Activated CD8-positive, alpha-beta memory T cell treated with anti-CD3 and anti-CD28 coated beads for 36 hours (primary cell): Measurements from ENCODE around the gene SBK3. TPM values are rescaled to one million over a fixed set of nuclear protein-coding genes. Genes with fewer than 3 reads are reported as not detected.
"Not testable (repeated sequence)": the region's sequence is repeated elsewhere in the genome, so short reads cannot be mapped to it uniquely, and the experiment has no call there.

Experiments
- CTCF ChIA-PET: fragments of 350-600 bp; sonication (Branson Sonifier 250); formaldehyde crosslinking; loops from one replicate; lab custom pipeline; 2021; ENCODE audit warnings: antibody characterized with exemption; lab: Charles Lee
- POLR2A ChIA-PET: fragments of 350-600 bp; sonication (Branson Sonifier 250); formaldehyde crosslinking; loops from one replicate; lab custom pipeline; 2021; ENCODE audit warnings: antibody characterized with exemption; lab: Charles Lee
- total RNA-seq, 2 experiments: library from RNA; stranded (reverse); gene quantifications; one replicate each; pipeline ENCODE4 v1.2.3, GENCODE V29; 2021

The SBK3 gene
- total RNA-seq, 2 experiments from 2014 or later, result not detected

GRCh38 chr19:55578761-55579747 lies 33.7 kb upstream of the SBK3 start:
- POLR2A ChIA-PET, result interaction anchor here (0.5 kb wide), 1 partner anchor 25 kb away, joined by 4 read pairs; no protein-coding TSS in a partner anchor
- CTCF ChIA-PET, result no interaction called here

- CTCF ChIA-PET, result no interaction called here
These were observed 32.9 kb upstream of the SBK3 start for GRCh38 chr19:55578031-55578760.

DNA sequence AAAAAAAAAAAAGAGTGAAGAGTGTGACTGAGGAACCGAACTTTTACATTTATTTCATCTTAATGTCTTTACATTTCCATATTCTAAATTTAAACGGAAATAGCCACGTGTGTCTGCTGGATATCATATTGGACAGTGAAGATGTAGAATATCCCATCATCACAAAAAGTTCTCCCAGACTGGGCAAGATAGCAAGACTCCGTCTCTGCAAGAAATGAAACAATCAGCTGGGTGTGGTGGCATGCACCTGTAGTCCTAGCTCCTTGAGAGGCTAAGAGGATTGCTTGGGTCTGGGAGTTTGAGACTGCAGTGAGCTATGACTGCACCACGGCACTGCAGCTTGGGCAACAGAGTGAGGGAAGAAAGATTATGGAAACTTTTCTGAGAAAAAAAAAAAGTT lies 31.4 kb upstream of the SBK3 start:
- POLR2A ChIA-PET, result no interaction called here
- CTCF ChIA-PET, result no interaction called here

More at GRCh38 chr19:55578031-55578760, 32.9 kb upstream of the SBK3 start:
- POLR2A ChIA-PET, result no interaction called here

DNA sequence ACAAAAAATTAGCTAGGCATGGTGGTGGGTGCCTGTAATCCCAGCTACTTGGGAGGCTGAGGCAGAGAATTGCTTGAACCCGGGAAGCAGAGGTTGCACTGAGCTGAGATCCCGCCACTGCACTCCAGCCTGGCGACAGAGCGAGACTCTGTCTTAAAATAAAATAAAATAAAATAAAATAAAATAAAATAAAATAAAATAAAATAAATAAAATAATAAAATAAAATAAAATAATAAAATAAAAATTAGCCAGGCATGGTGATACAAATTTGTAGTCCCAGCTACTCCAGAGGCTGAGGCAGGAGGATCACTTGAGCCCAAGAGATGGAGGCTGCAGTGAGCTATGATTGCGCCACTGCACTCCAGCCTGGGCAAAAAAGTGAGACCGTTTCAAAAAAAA lies 28.6 kb upstream of the SBK3 start:
- POLR2A ChIA-PET, result not testable (repeated sequence)
- CTCF ChIA-PET, result interaction anchor here (0.6 kb wide), 1 partner anchor 58 kb away, joined by 3 read pairs; no protein-coding TSS in a partner anchor

DNA sequence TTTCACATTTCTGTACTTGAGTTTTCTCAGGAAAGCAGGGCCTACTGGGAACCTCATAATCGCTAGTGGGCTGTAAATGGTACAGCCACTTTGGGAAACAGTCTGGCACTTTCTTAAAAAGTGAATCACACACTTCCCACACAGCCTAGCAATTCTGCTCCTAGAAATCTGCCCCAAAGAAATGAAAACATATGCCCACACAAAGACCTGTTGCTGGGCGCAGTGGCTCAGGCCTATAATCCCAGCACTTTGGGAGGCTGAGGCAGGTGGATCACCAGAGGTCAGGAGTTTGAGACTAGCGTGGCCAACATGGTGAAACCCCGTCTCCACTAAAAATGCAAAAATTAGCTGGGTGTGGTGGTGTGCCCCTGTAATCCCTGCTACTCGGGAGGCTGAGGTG lies 24.1 kb upstream of the SBK3 start:
- CTCF ChIA-PET, POLR2A ChIA-PET: not testable (repeated sequence)

DNA sequence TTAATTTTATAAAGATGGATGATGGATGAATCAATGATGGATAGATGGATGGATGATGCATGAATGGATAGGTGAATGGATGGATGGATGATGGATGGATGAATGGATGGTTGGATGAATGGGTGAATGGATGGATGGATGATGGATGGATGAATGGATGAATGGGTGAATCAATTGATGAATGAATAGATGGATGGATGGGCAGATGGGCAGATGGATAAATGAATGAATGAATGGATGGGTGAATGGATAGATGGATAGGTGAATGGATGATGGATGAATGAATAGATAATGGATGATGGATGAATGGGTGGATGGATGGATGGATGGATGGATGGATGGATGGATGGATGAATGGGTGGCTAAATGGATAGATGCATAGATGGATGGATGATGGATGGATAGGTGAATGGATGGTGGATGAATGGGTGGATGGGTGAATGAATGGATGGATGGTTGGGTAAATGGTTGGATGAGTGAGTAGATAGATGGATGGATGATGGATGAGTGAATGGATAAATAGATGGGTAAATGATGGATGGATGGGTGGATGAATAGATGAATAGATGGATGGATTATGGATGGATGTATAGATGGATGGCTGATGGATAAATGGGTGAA lies 22.5 kb upstream of the SBK3 start:
- ChIA-PET POLR2A (no interaction called here), CTCF (no interaction called here)

- ChIA-PET POLR2A (no interaction called here), CTCF (no interaction called here)
These were observed 21.5 kb upstream of the SBK3 start for GRCh38 chr19:55566823-55567222.

DNA sequence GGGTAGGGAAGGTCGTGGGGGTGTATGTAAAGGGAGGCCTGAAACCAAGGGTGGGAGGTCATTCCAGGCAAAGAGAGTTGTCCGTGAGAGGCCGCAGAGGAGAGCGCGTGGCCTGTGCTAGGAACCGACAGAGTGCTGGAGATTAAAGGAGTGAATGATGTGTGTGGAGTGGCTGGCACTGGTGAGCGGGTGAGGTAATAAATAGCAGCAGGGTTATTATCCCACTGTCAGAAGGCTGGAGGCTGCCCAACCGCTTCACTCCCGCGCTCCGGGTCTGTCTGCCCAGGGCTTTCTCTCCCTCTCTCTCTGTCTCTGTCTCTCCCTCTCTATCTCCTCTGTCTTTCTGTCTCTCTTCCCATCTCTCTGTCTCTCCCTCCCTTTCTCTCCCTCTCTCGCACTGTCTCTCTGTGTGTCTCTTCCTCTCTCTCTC lies 17.9 kb upstream of the SBK3 start:
- POLR2A ChIA-PET, result no interaction called here
- CTCF ChIA-PET, result no interaction called here

- POLR2A ChIA-PET, result no interaction called here
These were observed 14.3 kb upstream of the SBK3 start for GRCh38 chr19:55559684-55560083.

DNA sequence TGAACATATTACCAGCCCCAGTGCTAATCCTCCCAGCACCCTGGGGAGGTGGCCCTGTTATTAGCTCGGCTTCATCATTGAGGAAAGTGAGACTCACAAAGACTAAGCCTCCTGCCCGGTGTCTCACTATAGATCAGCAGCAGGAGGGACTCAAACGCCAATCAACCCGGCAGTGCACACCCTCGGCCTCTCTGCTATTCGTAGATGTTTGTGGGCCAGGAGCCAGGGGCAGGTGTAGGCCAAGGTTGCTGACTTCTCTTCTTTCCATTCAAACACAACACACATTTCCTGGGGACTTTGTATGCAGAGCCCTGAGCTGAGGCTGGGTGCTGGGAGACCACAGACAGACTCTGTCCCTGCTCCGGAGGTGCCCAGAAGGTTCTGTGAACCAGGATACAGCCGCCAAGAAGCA lies 9.4 kb upstream of the SBK3 start:
- CTCF ChIA-PET, result no interaction called here
- POLR2A ChIA-PET, result no interaction called here

More at GRCh38 chr19:55559684-55560083, 14.3 kb upstream of the SBK3 start:
- CTCF ChIA-PET, result interaction anchor here (0.6 kb wide), 1 partner anchor 393 kb away, joined by 3 read pairs; no protein-coding TSS in a partner anchor

DNA sequence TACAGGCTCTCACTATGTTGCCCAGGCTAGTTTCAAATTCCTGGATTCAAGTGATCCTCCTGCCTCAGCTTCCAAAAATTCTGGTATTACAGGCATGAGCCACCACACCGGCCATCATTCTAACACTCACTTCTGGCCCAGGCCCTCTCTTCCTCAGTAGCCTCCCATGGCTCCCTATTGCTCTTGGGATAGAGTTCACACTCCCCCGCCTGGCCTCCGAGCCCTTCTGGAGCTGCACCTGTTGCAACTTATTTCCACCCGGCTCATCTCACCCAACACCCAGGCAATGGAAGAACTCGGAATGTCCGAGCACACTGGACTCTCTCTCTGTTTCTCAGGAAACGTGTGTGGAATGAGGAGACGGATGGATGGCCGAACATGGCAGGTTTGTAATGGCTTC lies 9.0 kb upstream of the SBK3 start:
- POLR2A ChIA-PET, result interaction anchor here (0.5 kb wide), 1 partner anchor 22 kb away, joined by 5 read pairs; no protein-coding TSS in a partner anchor
- CTCF ChIA-PET, result no interaction called here

DNA sequence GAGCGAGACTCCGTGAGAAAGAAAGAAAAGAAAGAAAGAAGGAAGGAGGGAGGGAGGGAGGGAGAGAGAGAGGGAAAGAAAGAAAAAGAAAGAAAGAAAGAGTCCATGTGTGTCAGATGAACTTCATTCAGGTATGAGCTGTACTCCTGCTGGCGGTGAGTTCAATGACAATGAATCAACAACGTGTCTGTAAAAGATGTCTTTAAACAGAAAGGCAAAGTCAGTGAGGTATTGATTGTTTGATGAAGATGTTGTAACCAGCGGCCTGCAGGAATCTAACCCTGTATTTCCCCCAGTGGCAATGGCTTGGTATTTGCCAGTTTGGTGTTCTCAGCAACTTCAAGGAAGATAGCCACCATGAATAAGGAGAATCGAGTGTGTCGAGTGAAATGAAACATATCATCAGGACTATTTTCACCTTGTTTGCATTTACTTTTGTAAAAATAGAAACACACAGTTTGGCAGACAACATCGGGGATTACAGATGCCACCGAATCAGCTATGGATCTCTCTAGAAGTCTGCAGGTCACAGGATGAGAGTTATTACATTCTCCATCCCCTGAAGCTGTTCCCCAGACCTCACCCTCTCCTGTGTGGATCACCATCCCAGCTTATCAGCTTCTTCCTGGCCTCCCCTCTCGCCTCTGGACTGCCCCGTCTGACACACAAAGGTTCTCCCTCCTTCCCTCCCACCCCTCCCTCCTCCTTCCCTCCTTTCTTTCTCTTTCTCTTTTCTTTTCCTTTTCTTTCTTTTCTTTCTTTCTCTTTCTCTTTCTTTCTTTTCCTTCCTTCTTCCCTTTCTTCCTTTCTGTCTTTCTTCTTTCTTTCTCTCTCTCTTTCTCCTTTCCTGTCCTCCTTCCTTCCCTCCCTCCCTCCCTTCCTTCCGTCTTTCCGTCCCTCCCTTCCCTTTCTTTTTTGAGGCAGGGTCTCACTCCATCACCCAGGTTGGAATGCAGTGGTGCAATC lies 8.2 kb upstream of the SBK3 start:
- ChIA-PET POLR2A (interaction anchor here (0.5 kb wide), 1 partner anchor 21 kb away, joined by 5 read pairs; no protein-coding TSS in a partner anchor), CTCF (no interaction called here)

GRCh38 chr19:55552620-55553019 lies 7.3 kb upstream of the SBK3 start:
- ChIA-PET CTCF (no interaction called here), POLR2A (no interaction called here)

DNA sequence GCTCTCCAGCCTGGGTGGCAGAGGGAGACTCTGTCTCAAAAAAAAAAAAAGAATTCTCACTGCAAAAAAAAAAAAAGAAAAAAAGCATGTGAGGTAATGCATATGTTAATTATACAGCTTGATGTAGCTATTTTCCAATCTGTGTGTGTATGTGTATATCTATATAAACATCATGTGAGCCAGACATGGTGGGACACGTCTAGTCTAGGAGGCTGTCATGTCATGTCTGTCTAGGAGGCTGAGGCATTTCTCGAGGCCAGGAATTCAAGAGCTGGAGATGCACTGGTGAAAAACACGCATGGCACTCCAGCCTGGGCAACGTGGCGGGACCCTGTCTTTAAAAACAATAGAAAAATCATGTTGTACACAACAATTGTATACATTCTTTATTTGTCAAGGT lies 6.9 kb upstream of the SBK3 start:
- CTCF ChIA-PET, result no interaction called here
- POLR2A ChIA-PET, result no interaction called here

- POLR2A ChIA-PET, result no interaction called here
- CTCF ChIA-PET, result interaction anchor here (0.6 kb wide), 1 partner anchor 58 kb away, joined by 4 read pairs; no protein-coding TSS in a partner anchor
These were observed 4.9 kb upstream of the SBK3 start for GRCh38 chr19:55550321-55550650.

DNA sequence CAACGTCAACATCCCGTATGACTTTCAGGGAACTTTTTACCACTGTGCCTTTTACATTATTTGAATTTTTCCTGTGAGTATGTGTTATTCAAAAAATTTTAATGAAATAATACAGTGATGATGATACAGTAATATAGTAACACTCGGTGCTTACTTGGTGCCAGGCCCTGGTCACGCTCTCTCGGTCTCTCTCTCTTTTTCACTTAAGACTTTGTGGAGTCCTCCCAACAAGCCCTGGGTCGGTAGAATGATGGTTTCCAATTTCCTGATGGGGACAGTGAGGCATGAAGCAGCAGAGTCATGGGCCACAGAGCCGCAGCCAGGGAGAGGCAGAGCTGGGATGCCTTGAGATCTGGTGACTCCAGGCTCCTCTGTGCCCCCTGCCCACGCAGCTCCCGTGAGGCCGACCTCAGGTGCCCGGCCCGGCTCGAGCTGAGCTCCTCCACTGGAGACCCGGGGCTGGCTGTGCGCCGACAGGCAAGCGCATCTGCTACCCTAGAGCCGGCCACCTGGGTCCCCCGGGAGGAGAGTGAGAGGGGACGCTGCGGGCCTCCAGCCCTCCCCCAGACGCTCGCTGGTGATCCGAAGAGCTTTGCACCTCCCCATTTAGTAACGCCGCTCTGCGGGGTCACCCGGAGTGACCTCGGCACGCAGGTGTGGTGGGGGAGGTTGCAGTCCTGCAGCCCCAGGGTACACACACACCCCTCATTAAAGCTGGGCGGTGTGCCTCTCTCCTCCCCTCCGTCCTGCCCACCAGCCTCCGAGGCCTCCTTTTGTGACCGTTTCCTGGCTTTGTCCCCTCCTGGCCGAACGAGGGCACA lies 4.4 kb upstream of the SBK3 start:
- CTCF ChIA-PET, result interaction anchor here (0.6 kb wide), 1 partner anchor 59 kb away, joined by 4 read pairs; no protein-coding TSS in a partner anchor
- POLR2A ChIA-PET, result no interaction called here

DNA sequence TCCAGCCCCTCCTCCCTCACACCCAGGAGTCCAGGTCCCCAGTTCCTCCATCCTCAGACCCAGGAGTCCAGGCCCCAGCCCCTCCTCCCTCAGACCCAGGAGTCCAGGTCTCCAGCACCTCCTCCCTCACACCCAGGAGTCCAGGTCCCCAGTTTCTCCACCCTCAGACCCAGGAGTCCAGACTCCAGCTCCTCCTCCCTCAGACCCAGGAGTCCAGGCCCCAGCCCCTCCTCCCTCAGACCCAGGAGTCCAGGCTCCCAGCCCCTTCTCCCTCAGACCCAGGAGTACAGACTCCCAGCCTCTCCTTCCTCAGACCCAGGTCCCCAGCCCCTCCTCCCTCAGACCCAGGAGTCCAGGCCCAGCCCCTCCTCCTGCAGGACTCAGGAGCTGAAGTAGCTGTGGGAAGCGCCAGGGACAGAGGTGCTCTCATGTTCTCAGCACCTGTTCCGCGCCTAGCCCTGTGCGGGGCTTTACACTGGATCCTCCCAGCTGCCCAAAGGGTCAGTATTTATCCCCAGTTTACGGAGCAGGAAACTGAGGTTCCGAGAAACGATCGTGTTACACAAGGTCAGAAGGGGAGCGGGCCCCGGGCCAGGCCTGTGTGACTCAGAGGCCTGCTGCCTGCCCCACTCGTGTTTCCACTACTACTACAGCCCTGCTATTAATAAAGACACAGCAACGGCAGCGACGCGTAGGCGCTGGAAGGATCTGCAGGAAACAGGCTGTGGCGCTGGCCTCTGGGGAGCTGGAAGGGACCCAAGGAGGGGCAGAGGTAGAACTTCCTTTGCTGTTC lies 1.7 kb upstream of the SBK3 start:
- ChIA-PET CTCF (interaction anchor here (0.6 to 1.3 kb wide), 2 partner anchors 13 to 84 kb away, joined by 3 to 4 read pairs; no protein-coding TSS in a partner anchor), POLR2A (no interaction called here)
